ENCODE data around the gene FAM118B.

The FAM118B gene

DNA sequence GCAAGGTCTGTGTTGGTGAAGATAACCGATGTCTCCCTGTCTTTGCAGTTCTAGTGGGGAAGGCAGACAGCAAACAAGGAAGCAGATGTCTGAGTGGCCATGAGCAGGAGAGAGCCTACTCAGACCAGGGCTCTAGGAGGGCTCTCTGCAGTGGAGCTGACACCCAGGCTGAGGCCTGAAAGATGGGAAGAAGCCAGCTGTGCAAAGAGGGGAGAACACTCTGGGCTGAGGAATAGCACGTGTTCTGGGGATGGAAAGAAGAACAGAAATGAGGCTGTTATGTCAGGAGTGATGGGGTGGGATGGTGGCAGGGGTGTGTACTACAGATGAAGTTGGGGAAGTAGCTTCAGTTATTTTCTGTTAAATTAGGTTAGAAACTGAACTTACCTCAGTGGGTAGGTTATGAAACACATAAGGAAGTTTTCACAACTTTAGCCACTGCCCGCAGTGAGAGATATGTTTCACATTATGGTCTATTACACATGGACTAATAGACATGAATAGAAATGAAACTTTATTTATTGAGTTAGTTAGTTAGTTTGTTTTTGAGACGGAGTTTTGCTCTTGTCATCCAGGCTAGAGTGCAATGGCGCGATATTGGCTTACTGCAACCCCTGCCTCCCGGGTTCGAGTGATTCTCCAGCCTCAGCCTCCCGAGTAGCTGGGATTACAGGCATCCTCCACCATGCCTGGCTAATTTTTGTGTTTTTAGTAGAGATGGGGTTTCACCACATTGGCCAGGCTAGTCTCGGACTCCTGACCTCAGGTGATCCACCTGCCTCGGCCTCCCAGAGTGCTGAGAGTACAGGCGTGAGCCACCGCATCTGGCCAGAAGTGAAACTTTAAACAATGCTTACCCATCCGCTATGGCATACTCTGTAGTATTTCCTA is 100.1 kb downstream of the FAM118B start:
- DNase-seq (ENCODE audit: low read depth in 2 of 2): no peak

Measured in stimulated activated CD8-positive, alpha-beta memory T cell treated with anti-CD3 and anti-CD28 coated beads, Interleukin-7, amount 100 ng/mL, for 4 hours (primary cell).